Fibroblast of skin of abdomen (primary cell): ENCODE data around the gene OSCP1.

Experiments used
- DNase-seq: peaks from one replicate; pipeline ENCODE4 v3.0.0-alpha.2; 2013

OSCP1 gene

DNA sequence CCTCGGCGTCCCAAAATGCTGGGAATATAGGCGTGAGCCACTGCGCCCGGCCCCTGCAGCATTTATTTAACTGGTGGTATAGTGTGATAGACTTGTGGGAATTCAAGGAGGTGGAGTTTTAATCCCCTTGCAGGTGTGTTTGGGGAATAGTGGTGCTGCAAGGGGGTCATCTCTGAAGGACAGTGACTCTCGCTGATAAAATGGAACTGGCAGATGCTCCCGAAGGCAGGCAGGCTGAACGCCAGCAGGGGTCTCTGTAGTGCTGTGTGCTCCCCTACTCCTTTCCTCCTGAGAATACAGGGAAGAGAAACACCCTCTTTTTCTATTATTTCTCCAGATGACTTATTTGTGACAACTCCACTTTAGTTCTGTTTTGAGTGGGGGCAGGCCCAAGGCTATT lies 4.0 kb downstream of the OSCP1 start:
- DNase-seq = no peak

DNA sequence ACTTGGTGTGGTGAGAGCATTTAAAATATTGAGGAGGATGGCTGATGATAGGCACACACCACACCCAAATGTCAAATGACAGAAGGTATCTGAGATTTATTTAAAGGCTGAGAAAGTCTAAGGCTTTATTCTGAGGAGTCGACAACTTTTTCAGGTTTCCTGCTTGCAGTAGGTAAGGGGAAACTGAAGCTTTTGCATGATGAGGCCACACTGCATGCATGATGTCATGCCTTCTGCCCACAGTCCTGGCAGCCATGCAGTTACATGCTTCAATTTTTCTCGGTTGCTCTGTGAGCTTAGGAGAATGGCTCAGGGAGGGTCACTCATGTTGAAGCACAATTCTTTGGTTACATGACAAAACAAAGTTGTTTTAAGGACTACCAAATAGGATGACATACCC lies 7.0 kb downstream of the OSCP1 start:
- no peak for DNase-seq

DNA sequence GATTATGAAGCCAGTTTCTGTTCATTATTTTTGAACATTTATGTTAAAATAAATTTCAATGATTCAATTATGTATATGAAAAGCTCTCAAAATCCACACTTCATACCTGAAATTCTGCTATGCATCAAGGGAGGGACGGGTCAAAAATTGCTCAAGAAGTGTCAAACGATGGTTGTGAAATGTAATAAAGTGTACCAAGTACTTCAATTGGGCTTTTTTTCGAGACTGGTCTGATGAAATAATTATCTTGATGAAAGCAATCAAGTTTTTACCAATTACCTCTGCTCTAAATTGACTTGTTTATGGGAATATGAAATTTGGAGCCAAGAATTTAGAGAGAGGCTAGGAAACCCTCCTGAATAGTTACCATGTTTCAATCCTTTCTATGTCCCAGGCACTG lies 7.9 kb downstream of the OSCP1 start:
- no peak for DNase-seq

DNA sequence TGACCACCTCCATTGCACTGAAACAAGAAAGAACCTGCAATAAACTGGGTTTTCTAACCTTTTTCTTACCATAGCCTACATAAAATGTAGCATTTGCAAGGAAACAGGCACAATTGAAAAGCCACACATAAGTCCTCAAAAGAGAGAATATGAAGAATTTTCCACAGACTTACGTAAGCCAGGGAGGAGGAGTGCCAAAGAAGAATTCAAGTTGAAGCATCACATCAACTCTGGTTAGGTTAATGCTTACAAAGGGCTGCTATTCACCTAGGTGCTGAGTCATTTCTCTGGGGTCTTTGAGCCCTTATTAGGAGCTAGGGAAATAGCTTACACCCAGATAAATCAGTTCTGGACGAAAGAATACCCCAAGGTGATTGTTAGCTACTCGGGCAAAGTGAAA lies 9.6 kb downstream of the OSCP1 start:
- DNase-seq = no peak

DNA sequence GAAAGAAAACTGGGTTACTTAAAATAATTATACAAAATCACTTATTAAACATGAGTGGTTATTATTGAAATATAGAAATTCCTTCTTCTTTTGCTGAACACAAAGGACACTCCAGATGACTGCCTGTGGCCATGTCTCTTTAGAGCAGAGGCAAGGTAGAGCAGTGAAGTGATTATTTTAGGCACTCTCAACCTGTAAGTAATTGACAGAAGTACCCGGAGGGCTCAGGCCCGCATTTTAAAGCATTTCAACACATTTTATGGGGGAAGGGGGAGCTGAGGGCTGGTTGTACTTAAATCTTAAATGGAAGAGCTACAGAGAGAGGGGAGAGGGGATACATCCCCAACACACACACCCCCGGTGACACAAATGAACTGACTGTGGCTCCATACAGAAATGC lies 10.2 kb downstream of the OSCP1 start:
- DNase-seq = no peak

DNA sequence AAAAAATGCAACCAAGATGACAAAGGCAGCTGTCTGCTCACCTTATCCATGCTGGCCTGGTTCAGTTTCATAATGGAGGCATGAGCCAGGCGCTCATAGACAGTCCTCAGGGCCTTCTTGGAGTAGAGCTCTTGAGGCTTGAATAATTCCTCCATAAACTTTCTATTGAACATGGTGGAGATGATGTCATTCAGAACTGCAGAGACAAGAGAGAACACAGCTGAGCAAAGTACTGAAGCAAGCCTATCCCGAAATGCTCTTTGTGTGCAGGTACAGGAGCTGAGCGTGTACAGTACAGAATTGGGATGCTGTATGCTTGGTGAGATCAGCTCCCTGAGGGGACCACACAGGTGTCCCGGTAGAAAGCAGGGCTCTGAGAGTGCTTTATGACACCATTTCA lies 11.5 kb downstream of the OSCP1 start:
- no peak for DNase-seq

DNA sequence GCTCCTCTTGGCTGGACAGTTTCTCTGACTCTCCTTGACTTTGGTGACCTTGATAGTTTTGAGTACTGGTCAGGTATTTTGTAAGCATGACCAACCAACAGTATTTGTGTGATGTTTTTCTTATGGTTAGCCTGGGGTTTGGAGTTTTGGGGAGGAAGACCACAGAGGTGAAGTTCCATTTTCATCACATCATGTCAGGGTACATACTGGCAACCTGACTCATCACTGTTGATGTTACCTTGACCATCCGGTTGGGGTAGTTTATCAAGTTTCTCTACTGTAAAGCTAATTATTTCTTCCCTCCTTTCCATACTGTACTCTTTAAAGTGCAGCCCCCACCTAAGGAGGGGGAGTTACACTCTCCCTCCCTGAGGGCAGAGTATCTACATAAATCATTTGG lies 13.4 kb downstream of the OSCP1 start:
- DNase-seq = peak; percentile 8

DNA sequence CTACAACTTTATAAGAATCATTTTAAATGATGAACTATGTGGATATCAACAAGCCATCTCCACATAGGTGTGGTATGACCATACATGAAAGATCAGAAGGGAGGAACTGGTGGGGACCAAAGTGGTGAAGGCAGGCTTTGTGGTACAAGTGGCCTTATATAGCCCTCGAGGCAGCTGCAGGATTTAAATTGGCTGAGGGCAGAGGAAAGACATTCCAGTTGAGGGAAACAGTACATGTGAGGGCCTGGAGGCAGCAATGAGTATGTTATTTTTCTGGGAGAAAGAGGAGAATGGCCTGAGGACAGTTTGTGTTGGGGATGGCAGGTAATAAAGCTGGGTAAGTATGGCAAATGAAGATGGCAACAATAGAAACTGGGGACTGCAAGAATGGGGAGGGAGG lies 17.1 kb downstream of the OSCP1 start:
- no peak for DNase-seq

DNA sequence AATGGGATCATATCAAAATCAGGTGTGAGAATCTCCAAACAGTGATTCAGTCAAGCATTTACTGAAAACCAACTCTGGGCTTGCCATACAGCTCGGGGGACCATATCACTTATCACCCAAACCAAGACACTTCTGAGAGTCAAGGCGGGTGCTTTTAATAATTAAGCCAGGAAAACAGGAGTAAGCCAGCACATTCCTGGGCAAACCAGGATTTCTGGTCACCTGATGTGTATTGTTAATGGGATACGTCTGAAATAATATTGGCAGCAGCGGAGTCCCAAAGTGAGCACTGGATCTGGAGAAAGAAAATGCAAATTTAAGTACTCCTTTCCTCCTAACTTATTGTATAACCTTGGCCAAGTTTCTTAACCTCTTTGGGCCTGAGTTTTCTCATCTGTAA lies 17.6 kb downstream of the OSCP1 start:
- DNase-seq = no peak

DNA sequence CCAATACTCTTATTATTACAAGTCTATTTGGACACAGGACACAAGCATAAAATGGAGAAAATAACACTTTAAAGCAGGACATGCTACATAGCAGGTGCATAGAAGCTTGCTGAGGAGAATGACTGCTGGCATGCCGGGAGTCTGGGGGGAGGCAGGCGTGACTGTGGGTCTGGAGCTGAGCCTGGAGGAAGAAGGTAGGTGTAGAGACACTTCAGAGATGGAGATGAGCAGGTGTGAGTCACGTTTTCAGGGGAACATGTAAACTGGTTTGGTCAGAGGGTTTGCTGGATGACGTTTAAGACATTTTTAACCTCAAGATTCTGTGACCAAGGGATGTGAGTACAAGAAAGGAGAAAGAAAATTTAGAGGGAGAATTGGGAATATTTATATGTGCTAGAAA lies 24.5 kb downstream of the OSCP1 start:
- DNase-seq = no peak

DNA sequence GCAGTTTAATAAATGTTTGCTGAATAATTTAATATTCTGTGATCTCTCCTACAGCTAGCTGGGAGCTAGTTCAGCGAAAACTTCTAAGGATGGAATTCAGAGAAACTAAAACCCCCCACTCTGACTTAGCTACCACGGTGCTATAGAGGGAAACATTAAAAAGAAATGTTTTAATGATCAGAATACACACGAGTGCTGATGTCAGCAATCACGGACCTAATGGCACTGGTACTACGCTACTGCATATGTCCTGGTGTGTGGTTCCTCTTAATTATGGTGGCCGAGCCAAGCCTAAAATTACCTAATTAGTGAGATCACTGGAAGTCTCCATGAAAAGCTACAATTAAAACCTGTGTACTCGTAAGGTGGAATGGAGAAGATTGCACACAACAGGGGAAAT lies 28.6 kb downstream of the OSCP1 start:
- no peak for DNase-seq

DNA sequence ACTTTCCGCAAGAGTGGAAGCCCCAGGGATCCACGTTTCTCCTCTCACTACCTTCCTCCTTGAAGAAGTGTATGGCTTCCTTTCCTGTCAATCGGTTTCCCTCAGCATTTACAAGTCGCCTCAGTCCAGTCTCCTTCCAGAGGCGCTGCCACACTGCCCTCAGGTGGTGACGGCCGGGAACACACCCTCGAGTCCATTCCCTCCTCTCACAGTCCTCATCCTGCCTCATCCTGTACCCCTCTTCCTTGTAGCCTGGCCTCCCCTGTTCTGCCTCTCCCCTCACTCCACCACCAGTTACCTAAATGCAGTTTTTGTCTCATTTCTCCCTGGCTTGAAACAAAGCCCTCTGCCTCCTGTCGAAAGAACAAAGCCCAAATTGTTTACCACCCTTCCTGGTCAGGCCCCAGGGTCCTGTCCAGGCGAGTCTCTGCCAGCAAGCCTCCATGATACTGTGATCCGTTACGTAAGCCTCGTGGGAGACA lies 29.4 kb downstream of the OSCP1 start:
- peak; percentile 77 for DNase-seq

DNA sequence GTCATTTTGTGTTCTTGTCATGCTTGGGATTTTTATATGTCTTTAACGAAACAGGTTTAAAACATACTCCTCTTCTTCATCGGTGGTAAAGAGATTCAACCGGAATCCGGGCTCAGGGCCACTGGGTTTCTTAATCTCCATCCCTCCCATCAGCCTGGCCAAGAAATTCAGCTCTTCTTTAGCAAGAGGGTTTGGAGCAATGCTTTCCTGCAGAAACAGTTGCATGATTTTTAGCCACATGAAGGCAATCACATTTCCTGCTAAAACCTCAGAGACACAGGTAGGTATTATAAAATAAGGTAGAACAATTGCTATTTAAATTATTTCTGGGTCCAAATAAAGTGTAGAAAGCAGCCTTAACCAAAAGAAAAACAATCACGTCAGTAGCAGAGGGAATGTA lies 29.8 kb downstream of the OSCP1 start:
- no peak for DNase-seq

DNA sequence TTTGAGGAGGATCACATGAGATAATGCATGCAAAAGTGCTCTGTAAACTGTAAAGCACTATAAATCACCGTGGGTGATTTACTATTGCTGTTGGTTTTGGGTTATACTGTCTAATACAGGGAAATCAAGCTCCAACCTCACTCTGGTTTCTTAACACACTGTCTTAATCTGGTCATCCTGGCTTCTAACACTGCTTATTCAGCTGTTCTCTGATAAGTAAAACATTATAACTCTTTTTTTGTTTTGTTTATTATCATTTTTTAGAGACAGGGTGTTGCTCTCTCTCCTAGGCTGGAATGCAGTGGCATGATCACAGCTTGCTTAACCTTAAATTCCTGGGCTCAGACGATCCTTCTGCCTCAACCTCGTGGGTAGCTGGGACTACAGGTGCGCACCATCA lies 30.7 kb downstream of the OSCP1 start:
- no peak for DNase-seq

DNA sequence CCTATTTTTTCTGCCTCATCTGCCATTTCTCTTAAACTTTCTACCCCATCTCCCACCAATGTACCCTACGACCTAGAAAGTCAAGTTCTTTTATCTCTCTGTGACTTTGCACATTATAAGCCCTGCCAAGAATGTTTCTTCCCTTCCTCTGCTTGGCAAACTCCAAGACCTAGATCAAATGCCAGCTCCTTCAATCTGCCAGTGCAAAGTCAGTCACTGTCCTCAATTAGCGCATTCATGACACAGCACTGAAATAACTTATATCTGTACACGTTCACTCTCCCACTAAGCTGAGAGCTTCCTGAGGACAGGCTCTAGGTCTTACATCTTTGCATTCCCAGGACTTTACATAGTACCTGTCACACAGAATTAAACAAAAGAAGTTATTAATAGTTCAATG lies 31.1 kb downstream of the OSCP1 start:
- no peak for DNase-seq

DNA sequence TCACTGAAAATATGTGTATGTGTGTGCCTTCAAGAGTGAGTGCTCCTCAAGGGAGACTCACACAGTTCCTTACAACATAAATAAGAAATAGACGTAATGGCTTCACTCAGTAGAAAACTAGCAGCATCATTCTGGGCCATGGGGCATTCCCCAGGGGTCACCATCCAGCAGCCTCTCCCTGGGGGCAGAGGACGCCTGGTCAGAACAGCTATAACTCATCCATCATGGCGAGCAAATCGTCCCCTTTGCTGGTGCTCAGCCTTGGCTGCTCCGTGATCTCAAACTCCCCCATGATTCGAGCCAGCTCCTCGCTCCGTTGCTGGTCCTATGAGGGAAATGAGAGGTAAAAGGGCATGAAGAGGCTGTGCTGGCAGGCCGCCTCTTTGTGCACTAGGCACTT lies 32.3 kb downstream of the OSCP1 start:
- no peak for DNase-seq

DNA sequence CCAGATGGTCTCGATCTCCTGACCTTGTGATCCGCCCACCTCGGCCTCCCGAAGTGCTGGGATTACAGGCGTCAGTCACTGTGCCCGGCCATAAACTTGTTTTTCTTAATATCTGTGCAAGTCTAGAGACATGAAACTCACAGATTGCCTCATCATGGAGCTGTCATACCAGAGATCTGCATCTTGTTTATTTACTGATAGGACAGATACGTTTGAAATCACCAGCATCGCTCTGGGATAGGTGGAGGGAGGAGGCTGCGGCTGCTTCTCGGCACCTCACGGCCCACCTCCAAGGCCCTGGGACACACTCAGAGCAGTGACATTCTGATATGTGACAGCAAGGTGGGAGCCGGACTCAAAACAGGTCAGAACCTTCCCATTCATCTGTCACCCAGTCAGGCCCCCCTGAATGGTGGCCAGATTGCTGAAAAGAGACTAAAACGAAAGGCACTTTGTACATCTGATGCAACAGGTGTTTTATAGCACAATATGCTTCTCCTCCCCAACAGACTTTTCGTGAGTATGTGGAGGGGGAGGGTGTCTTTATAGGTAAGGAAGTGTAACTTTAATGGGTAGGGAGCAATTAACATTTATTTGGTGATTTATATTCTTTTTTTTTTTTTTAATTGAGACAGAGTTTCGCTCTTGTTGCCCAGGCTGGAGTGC lies 34.5 kb downstream of the OSCP1 start:
- no peak for DNase-seq

DNA sequence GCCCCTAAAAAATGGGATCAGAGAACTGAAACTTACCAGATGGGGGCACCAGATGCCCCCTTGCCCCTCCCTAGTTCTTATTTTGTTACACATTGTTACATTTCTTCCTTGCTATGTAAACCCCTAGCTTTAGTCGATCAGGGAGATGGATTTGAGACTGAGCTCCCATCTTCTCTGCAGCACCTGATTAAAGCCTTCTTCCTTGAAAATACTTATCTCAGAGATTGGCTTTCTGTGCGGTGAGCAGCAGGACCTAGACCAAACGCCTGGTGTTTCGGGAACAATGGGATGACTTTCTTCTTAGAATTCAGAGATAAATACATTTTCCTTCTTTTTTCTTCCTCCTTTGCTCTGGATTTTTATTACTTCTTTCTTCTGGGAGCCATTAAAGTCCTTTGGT lies 35.9 kb downstream of the OSCP1 start:
- no peak for DNase-seq

DNA sequence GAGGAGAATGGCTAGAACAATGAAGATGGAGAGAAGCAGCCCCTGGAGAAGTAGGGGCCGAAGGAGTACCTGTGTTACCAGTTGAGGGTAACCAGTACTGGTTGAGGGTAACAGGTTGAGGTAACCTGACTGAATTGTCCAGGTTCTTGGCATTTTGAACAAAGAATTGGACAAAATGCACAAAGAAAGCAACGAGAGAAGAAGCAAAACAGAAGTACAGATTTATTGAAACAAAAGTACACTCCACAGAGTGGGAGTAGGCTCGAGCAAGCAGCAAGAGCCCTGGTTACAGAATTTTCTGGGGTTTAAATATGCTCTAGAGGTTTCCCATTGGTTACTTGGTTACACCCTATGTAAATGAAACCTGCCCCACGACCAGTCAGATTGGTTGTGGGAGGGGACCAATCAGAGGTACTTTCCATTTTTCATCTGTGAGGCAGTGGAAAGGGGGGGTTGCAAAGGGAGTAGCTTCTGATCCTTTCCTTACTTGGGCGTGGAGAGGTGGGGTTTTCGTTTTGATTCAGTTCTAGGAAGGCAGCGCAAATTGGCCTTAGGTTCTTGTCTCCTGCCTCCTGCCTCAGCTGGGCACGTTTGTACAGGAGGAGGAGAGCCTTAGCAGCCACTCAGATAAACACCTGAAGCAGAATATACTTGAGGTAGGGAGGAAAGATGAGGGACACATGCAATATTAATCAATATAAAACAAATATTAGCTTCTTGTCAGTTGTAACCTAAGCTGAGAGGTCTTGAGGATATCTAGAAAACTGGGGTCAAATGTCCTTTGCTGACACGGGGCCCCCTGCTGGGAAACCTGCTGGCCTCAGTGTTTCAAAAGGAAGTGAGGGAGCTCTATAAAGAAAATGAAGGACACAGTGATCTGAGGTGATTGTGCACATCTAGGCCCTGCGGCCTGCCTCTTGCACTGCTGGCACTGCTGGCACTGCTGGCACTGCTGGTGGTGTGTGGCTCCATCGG lies 38.3 kb downstream of the OSCP1 start:
- DNase-seq = peak; percentile 31

DNA sequence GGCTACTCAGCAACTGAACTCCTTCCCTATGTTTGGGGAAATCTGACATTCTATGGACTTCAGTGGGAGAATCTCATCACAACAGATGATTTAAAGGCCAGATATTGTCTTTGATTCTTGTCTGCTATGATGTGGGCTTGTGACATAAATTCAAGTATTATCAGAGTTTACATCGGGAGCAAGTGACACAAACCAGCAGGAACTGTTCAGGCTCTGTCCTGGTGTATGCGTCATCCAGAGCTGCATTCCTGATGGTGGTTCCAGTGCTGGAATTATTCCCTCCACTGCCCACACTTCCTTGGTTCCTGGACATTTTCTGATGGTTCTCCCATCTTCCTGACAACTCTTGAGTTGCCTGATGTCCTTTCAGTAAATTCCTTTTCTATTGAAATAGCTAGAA lies 41.8 kb downstream of the OSCP1 start:
- DNase-seq = peak; percentile 57

DNA sequence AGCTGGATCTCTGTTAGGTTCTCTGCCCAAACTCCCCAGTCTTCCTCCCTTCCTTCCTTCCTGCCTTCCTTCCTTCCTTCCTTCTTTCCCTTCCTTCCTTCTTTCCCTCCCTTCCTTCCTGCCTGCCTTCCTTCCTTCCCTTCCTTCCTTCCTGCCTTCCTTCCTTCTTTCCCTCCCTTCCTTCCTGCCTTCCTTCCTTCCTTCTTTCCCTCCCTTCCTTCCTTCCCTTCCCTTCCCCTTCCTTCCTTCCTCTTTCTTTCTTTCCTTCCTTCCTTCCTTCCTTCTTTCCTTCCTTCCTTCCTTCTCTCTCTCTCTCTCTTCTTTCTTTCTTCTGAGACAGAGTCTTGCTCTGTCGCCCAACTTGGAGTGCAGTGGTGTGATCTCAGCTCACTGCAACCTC lies 43.8 kb downstream of the OSCP1 start:
- no peak for DNase-seq

DNA sequence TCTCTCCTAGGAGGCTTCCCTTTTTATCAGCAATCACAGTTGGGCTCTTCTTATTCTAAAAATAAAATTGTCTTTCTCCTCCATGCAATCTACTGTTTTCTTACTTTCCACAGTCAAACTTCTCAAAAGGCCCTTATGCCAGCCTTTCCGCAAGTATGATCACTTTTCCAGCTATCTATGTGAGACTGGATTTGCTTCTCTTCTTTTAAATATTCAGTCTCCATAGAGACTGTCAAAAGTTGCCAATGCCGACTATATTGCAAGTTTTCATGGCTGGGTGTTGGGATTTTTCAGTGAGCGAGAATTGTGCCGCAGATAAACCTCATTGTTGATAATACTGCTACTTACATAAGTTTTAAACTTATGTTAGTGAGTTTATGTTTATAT lies 47.8 kb downstream of the OSCP1 start:
- no peak for DNase-seq

DNA sequence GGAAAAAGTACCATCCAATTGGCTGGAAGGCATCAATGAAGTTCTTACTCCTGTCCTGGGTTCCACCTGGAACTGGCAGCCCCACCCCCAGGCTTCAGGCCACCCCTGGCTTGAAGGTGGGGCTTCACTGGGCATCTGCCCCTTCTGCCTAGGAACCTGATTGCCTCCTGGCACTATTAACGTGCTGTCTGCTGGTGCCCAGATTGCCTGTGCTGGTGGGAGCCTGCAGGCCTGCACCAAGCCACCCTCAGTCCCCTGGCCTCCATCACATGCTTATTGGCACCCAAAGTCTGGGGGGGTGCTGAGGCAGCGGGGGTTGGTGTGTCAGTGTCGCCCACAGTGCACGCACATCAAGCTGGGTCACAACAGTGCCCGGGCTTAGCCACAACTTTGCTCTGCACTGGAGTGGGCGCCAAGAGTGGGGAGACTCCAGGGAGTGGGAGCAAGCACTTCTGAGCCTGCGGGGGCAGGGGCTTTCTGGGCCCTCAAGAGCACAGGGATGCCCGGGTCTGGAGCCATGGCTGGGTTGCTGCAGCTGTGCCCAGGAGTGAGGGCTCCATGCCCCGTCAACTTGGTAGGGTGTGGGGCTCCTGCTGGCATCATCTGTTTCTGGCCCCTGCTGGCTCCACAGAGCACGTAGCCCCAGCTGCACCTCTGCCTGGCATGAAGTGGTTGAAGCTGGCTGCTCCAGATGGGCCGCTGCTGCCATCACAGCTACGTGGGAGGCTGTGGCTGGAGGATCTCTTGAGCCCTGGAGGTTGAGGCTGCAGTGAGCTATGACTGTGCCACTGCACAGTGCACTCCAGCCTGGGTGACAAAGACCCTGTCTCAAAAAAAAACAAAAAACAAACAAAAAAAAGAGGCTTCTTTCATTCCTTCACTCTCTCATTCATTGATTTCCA lies 48.4 kb downstream of the OSCP1 start:
- no peak for DNase-seq
